Measurements from ENCODE around the gene IFNA2. TPM values are rescaled to one million over a fixed set of nuclear protein-coding genes. Genes with fewer than 3 reads are reported as not detected.
"Not testable (repeated sequence)": the region's sequence is repeated elsewhere in the genome, so short reads cannot be mapped to it uniquely, and the experiment has no call there.

The IFNA2 gene
- total RNA-seq (ENCODE audit: insufficient read depth, low replicate concordance), result 5.8 TPM

DNA sequence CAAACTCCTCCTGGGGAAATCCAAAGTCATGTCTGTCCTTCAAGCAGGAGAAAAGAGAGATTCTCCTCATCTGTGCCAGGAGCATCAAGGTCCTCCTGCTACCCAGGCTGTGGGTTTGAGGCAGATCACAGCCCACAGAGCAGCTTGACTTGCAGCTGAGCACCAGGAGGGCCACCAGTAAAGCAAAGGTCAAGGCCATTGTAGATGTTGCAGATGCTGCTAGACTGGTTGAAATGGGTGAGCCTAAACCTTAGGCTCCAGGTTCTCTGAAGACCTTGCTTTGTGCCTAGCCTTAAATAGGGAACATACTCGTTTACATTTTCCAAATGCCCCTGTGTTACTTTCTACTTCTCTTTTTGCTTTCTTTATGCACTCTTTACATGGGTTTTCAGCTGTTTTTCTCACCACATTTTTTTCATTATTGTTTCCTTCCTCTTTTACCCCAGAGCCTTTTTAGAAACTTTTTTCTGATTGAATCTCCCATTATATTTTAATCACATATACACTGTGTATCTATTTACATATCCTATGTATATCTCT lies at the start of gene IFNA2:
IFNA2 (minus strand) TSS at position 268 of the 540 bp plus-strand sequence; CDS start at position 199, 69 bp downstream.
- DNase-seq (ENCODE audit: low spot score), result no peak

DNA sequence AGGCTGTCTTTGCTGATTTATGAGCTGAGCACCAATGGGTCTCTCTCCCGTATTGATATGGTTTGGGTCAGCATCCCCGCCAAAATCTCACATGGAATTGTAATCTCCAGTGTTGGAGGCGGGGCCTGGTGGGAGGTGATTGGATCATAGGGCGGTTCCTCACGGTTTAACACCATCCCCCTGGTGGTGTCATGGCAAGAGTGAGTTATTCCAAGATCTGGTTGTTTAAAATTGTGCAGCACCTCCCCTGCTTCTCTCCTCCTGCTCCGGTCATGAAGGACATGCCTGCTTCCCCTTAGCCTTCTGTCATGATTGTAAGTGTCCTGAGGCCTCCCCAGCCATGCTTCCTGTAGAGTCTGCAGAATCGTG lies 49.8 kb upstream of the IFNA2 start:
- not testable (repeated sequence) for DNase-seq (ENCODE audit: low spot score)

DNA sequence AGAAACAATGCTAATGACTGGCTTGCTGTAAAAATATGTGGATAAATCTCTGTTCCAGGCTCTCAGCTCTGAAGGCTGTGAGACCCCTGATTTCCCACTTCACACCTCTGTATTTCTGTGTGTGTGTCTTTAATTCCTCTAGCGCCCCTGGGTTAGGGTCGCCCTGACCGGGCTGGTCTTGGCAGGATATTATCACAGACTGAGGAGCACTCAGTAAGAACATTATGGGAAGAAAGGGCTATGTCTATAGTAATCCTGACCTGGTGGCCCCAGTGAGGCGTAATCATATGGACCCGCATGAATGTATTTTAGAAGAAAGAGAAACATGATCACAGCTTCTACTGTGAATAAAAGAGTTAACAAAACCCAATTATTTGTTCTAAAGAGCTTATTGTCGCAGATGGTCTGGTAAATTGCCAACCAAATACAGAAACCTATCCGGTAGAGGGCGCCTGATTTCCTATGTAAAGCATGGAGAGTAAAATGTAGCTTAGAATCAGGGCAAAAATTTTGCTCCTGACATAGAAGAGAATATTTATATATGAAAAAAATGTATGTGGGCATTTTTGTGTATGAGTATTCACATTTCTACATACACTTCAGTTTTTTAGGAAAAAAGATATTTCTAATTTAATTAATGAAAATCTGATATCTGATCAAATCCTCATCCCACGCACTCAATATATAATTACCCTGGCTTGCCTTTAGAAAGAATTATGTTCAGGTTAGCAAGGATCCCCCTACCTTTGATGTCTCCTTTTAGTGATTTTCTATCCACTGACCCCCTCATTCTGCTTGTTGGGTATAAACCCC lies 49.2 kb upstream of the IFNA2 start:
- DNase-seq (ENCODE audit: low spot score), result peak; percentile 31

DNA sequence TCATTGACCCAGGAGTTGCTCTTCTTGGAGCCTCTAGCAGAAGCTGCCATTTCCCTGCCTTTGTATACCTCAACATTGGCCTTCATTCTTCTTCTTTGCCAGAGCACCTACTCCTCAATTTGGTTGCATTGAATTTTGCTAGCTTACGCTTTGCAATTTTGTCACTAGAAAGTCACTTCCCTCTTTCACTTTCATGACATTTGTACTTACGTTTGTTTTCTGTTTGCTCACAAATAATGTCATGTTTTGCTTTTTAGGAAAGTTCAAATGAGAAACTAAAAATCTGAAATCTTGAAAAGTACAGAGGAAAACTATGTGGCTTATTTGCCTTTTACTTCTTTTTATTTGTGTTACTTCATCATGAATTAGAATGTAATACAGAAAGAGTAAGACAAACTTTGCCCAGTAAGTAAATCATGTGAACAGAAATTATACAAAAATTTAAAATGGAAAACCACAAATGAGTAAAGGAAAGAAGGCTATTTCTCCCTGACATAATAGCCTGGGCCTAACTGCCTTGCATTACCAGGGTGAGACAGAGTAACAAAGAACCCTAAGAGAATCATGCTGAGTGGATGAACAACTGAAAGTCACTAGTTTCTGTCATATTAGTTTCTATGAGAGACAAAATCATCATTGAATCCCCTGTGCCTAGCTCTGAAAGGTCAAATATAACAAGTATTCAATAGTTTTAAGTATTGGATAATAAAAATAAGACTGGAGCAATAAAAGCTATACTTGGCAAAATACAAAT lies 47.7 kb upstream of the IFNA2 start:
- no peak for DNase-seq (ENCODE audit: low spot score)

DNA sequence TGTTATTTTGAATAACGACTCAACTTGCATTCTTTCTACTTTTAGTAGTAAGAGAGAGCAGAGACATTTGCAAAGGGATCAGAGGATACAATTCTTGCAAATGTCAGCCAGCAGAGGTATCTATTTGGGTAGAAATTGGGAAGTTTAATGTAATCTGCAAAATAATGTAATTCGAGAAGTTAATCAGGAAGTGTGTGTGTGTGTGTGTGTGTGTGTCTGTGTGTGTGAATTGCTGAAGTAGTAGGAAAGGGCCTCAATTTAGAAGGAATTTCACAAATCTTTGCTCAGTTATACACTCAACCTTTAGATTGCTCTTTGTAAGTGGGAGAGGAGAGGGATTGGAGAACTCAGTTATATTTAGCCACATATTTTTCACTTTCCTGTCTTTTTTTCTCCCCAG lies 44.0 kb upstream of the IFNA2 start:
- no peak for DNase-seq (ENCODE audit: low spot score)

DNA sequence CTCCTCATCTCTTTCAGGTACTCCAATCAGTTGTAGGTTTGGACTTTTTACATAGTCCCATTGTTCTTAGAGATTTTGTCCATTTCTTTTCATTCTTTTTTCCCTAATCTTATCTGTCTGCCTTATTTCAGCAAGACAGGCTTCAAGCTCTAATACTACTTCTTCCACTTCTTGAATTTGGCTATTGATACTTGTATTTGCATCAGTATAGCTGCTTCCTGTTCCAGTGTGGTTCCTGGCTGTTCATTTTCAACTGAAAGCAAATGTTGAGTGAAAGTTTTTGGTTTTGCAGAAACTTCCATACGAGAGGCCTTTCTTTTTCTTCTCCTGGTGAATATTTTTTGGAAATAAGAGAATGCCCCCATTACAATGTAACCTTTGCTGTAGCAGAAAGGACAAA lies 43.0 kb upstream of the IFNA2 start:
- DNase-seq (ENCODE audit: low spot score), result no peak

DNA sequence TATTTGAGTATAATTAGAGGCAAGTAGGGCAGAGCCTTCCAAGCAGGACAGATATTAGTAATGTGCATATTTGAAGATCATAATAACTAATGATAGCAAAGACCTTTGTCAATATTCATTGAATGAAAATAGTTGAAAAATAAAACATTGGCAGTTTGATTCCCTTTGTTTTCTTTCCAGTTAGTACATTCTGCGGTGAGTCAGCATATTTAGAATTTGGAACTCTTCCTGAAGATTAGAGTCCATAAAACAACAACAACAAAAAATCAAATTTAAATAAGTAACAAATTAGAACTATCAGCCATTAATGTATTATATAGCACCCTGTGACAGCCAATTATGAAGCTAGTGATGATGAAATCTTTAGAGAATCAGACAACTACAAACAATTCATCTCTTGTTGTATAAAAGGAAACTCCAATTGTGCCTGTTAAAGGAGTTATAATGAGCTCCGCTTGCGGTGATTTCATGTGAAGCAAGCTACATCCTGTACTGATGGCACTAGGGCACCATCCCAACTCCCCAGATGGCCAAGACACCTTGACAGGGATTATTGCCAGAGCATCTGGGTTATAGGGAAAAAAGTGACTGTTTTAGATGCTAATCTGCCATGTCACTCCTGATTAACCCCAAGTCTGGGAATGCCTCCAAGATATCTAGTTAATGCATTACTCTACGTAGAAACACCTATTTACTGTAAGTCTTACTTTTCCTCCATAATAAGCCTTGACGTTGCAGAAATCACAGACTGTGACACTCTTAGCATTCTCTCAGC lies 30.5 kb upstream of the IFNA2 start:
- no peak for DNase-seq (ENCODE audit: low spot score)

DNA sequence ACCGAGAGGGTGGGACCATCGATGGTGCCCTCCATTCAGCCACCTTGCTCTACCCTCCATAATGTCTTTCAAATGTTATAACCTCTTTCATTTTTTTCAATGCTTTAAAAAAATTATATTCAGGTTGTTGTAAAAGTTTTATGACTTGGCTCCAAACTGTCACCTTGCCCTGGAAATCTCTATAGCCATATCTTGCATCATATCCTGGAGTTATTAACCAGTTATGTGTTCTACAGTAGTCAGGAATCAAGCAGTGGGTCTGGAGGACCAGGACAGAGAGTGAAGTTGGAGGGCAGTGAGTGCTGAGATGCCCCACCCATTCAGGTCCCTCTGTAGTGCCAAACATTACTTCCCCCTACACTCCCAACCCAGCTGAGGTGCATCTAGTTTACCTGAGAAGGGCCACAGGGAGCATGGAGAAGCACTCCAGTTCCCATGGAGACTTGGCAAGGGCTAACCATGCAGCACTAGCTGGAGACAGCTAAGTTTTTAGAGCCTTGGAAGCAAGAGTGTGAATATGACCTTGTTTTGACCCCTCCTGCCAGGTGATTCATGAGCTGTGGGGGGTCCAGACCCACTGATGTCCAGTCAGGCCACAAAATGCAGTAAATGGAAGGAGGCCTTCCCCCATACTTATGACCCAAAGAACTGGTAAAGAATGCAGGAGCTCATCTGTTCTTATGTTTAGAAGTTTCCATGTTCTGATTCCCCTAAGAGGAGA lies 29.2 kb upstream of the IFNA2 start:
- DNase-seq (ENCODE audit: low spot score), result no peak

DNA sequence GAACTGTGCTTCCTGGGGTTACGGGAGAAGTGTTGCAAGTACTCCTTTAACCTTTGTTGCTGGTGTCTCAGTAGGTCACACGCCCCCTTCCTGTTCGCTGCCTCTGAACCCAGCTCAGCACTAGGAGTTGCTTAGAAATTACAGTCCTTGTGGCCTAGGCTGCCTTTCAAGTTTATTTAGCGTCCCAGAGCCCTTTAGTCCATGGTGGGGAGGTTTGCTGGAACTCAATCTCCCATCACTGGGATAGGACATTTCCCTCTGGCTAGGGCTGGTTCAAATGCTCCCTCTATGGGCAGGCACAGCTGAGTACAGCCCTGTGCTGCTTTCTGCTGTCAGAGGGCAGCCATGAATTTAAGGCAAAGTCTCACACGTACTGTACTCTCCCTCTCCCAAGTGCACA lies 28.4 kb upstream of the IFNA2 start:
- no peak for DNase-seq (ENCODE audit: low spot score)

DNA sequence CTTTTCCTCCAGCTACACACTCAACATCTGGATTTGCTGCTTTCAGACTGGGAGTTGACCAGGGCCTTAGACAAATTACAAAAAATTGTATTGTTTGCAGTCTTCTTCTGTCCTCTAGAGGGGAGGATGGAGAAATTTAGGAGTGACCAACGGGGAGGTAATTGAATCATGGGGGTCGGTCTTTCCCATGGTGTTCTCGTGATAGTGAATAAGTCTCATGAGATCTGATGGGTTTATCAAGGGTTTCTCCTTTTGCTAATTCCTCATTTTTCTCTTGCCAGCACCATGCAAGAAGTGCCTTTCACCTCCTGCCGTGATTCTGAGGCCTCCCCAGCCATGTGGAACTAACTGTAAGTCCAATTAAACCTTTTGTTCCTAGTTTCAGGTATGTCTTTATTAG lies 28.0 kb upstream of the IFNA2 start:
- no peak for DNase-seq (ENCODE audit: low spot score)

DNA sequence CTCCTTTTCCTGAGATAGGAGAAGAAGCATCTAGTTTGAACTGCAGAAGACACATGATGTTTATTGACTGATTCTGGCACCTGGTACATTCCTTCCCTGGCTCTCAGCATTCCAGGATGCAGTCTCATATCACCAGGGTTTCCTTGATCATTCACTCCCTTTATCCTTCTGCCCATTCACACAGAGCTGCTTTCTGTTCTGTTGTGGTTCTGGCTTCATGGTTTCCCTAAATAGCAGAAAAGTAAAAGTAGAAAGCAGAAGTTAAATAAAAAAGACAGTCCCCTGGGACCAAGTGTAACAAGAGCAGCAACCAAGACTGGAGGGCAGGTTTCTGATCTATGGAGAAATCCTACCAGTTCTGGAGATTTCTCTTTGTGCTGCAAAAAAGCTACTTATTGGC lies 26.9 kb upstream of the IFNA2 start:
- DNase-seq (ENCODE audit: low spot score), result no peak

DNA sequence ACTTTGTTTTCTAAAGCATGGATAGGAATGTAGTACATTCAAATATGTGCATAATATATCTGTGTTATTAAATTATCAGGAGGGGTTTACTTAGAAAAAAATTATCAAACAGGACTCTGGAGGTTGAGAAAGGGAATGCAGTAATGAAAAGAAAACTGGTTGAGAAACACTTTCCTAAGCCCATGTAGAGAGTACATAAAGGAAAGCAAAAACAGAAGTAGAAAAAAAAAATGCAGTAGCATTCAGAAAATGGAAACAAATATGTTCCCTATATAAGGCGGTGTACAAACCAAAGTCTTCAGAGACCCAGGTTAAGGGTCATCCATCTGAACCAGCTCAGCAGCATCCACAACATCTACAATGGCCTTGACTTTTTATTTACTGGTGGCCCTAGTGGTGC lies 23.6 kb upstream of the IFNA2 start, which contains the start of gene IFNA8:
IFNA8 (plus strand) TSS at position 301 of the 400 bp plus-strand sequence; CDS start at position 361, 60 bp downstream.
- no peak for DNase-seq (ENCODE audit: low spot score)

DNA sequence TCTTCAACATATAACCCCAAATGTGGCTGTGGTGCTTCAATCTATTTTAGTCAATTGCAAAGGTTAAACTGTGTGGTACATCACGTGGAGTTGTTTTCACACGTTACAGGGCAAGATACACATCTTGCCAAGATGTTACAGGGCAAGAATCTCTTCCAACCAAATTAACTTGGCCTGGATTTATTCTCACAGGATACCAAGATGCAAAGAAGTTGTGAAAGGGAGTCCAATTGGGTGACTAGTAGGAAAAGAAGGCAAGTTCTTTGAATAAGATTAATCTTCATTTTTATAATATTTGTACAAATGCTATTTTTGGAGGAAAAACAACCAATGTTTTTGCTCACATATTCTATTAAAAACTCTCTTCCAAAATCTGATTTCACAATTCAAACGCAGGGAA lies 18.9 kb upstream of the IFNA2 start:
- no peak for DNase-seq (ENCODE audit: low spot score)

DNA sequence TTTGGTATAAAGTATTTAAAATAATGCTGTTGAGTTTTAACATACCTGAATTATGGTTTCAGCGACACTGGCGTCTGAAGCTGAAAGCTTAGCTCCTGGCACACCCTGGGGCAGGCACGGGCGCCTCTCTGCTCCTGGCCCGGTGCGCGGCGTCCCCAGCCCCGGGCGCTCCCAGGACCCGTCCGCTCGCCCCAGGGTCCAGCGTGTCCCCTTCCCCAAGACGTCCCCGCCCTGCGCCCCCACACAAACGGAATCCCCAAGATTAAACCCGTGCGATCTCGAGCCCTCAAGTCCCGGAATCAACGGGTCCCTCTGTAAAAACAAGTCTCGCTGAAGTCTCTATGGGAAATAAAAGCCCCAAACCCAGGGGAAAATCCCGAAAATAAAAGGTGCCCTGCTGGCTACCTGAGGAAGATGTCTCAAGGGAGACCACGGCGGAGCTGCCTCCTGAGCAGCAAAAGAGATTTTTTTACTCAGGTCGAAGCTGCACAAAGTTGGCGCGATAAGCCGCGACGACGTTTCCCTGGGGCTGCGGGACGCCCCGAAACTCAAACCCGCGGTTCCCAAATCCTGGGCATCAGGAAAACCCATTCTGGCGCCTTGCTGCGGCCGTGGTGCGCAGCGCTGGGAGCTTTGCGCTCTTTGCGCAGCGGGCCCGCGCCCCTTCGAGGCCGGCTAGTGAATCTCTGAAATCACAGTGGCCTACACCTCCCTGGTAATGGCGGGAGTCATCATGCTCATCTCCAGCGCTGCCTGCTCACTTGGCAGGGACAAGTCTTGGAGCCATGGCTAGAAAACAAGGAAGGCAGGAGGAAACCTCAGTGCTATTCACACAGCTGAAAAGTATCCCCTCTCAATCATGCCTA lies 17.4 kb upstream of the IFNA2 start:
- DNase-seq (ENCODE audit: low spot score), result no peak

DNA sequence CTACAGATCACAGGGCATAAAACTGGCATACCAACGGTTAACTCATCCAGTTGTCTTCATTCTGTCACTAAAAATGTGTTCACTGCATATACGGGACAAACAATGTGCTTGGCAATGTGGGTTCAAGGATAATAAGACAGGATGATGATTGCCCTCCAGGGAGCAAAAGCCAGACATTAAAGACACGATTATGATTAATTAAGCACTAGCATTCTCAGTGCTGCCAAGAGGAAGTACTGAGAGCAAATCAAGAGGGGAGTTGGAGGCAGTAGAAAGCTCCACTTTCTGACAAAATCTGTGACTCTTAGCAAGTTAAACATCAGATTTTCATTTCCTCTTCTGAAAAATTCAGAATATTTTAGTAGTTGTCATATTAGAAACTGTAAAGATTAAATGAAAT lies 14.8 kb upstream of the IFNA2 start:
- no peak for DNase-seq (ENCODE audit: low spot score)

DNA sequence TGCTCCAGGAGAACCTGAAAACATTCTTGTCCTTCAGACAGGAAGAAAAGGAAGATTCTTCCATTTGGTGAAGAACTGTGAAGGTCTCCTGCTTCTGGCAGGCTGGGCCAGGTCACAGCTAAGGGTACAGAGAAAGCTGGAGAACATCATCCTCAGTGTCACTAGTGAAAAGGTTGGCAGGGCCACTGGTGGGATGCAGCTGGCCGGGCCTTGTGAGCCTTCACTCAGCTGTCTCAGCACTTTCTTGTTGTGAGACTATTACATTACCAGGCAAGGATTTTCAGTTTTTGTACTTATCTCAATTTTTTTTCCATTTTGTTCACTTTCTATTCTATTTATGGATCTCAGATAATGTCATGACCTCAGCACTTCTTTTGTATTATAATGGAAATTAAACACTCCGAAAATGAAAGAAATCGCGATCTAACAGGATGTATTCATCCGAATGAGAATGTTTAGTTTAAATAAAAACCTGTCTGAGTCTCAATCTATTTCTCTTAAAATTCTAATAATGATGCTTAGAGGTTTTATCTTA lies 13.8 kb upstream of the IFNA2 start:
- no peak for DNase-seq (ENCODE audit: low spot score)

DNA sequence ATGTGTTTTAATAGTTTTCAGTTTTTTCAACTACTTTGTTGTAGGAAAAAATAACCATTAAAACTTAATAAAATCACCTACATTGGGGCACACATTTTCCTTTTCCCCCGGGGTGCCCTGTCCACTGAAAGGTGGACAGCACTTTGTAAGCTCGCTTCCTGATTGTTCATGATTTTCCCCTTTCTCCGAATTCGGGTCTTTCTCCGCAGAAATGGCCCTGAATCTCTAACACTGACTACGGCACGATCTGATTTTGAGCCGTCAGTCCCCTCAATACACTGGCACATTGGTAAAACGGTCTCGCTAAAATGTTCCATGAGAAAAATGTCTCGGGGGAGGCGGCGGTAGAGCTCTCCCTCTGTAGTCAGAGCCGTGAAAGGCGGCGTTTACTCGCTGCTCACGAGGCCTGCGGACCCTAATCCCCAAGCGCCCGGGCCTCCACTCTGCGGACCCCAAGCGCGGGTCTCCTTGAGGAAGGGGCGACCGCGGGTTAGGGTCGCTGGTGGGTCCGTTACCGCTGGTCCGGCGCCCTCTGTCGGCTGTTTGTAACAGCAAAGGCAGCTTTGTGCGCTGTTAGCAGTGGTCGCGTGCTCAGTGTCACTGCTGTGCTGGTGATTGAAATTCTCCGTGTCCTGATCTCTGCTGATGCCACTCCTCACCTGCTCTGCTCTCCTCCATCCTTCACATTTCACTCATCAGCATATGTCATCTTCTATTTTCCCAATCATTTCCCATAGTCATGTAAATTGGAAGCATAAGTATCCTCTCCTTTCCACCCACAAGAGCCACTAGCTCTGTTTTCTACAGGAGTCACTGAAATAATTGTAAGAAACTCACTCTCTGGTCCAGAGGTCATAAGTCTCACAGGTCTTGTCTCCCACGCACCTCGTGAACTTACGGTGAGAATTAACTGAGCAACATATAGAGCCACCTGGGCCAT lies 10.8 kb upstream of the IFNA2 start:
- peak; percentile 22 for DNase-seq (ENCODE audit: low spot score)

DNA sequence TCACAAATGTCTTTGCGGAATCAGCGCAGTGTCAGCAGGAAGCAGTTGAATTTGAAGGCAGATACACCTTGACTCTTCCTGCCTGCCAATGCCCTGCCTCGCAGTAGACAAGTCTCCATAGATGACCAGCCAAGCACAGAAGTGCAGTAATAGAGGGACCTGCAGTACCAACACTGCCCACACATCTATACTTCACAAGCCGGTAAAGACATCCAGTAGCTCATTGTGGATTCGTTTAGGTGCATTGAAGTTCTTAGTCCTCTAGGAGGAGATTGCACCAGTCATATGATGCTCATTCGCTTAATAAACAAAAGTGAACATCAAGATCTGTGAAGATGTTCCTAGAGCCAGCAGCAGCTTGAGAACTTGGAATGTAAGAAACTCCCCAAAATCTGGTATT lies 7.1 kb upstream of the IFNA2 start:
- DNase-seq (ENCODE audit: low spot score), result no peak

DNA sequence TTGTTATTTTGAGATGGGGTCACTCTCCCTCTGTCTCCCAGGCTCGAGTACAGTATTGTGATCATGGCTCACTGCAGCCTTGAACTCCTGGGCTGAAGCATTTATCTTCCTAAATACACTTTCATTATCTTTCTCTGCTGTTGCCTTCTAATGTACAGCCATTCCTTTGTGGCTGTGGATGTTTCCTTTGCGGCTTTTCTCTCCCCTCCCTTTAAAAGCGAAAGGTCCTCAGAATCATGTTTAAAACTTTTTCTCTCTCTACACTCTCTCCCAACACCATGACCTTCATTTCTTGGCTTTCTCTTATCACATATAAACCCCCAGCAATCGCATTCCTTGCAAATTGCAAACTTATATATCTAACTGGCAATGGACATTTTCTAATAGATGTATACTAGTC lies 1.6 kb downstream of the IFNA2 start:
- no peak for DNase-seq (ENCODE audit: low spot score)

Data from umbilical cord (tissue), 2 donors.